PFSK-1 (cell line): ENCODE data around the gene ABCC9.

Experiments used
- FOXP2 ChIP-seq: optimal IDR thresholded peaks from 2 replicates; pipeline ENCODE3; 2011; ENCODE audit warnings: borderline replicate concordance, control low read depth, inconsistent platforms; ENCODE audit not compliant: insufficient read depth; ENCODE audit errors: extremely low read length, extremely low read depth
- POLR2AphosphoS5 ChIP-seq: IDR thresholded peaks from 2 replicates; pipeline ENCODE4 v1.6.1; 2012; ENCODE audit warnings: low read depth, mild to moderate bottlenecking, control low read depth, low read length, moderate library complexity
- REST ChIP-seq, 2 experiments: IDR thresholded peaks; 2 replicates each; pipeline versions ENCODE4 v1.6.1 to v1.8.0; 2011 to 2012; ENCODE audit warnings: low read depth in 2 of 2, low read length in 2 of 2, control low read depth in 1 of 2, inconsistent platforms in 1 of 2, mild to moderate bottlenecking in 1 of 2, moderate library complexity in 1 of 2; ENCODE audit not compliant: insufficient read depth in 1 of 2
- SIN3A ChIP-seq: IDR thresholded peaks from 2 replicates; pipeline ENCODE4 v1.6.1; 2012; ENCODE audit warnings: mild to moderate bottlenecking, low read length, moderate library complexity, borderline replicate concordance; ENCODE audit not compliant: insufficient read depth
- TAF1 ChIP-seq: IDR thresholded peaks from 2 replicates; pipeline ENCODE4 v1.6.1; 2012; ENCODE audit warnings: low read length, control low read depth, borderline replicate concordance; ENCODE audit not compliant: insufficient read depth

- TF ChIP-seq POLR2AphosphoS5 (no peak), FOXP2 (no peak), TAF1 (no peak), SIN3A (no peak), REST (IDR thresholded peaks at IDR 0.05; ENCODE audit: insufficient read depth in 1 of 2, low read depth in 2 of 2, low read length in 2 of 2) (no peak)
Measured at GRCh38 chr12:21764950-21765349, 176.3 kb downstream of the ABCC9 start.
